ENCODE results near the gene MGAT3. TPM values are rescaled to one million over a fixed set of nuclear protein-coding genes. Genes with fewer than 3 reads are reported as not detected.
A peak's percentile ranks its signal among the peaks of the same experiment; 100 is the strongest.
"Not testable (repeated sequence)": the region's sequence is repeated elsewhere in the genome, so short reads cannot be mapped to it uniquely, and the experiment has no call there.

Gene MGAT3, protein sequence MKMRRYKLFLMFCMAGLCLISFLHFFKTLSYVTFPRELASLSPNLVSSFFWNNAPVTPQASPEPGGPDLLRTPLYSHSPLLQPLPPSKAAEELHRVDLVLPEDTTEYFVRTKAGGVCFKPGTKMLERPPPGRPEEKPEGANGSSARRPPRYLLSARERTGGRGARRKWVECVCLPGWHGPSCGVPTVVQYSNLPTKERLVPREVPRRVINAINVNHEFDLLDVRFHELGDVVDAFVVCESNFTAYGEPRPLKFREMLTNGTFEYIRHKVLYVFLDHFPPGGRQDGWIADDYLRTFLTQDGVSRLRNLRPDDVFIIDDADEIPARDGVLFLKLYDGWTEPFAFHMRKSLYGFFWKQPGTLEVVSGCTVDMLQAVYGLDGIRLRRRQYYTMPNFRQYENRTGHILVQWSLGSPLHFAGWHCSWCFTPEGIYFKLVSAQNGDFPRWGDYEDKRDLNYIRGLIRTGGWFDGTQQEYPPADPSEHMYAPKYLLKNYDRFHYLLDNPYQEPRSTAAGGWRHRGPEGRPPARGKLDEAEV
- polyA plus RNA-seq (ENCODE audit: low read depth in 6 of 6), result 1 to 10 TPM in 2 of 6 donors, under 1 TPM in 3, not detected in 1; 0.11 to 2.8 (median 0.45) TPM

DNA sequence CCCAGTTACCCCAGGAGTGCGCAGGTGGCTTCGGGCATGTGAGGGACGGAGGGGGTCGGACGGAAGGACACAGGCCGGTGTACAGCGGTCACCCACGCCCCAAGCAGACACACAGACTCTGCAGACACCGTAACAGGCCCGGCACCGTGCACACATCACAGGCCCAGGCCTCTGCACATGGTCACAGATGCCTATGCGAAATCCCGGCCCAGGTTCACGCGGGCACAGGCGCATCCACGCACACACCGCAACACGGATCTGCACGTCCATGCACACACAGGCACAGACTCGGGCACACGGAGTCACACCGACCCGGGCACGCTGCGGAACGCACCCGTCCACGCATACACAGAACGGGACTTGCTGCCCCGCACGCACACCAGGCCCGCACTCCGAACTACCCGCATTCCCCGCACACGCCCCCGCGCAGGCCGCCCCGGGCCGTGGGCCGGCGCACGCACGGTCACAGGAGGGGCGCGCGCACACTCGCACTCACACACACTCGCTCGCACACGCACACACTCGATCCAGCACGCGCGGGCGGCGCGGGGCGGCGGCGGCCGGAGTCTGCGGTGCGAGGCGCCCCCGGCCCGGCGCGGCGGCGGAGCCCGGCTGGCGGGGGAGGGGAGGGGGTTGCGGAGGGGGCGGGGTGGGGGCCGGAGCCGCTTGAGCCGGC lies at the start of gene MGAT3:
TSS of gene MGAT3 (plus strand) at position 491 of the 676 bp plus-strand sequence. CDS start 30,336 bp downstream, outside the sequence.
- peak; percentile 14 to 18 for ATAC-seq (ENCODE audit: low read depth in 2 of 2)
- Mint-ChIP-seq H3K27me3 (peaks cover 0 to 34% (median 15%) of the 10 kb centered on the region in 3 donors), H3K36me3 (peaks cover 0 to 10% of the 10 kb centered on the region in 2 donors), H3K27ac (peak within 1 kb of the TSS in 1 of 6 donors; percentile 57), H3K4me1 (peaks cover 32 to 57% (median 43%) of the 10 kb centered on the region in 3 donors), H3K9me3 (no peaks in the 10 kb centered on the region), H3K4me3 (peak within 1 kb of the TSS; percentile 76 to 86 (median 80))
- DNase-seq, result no peak

- ATAC-seq (ENCODE audit: low read depth in 2 of 2), result no peak
- Mint-ChIP-seq H3K4me3 (no peak overlapping the region), H3K9me3 (no peaks in the 10 kb centered on the region), H3K4me1 (peaks cover 21 to 40% (median 27%) of the 10 kb centered on the region in 3 donors), H3K27me3 (no peaks in the 10 kb centered on the region), H3K27ac (no peak overlapping the region), H3K36me3 (no peaks in the 10 kb centered on the region)
- no peak for DNase-seq
These were observed 48.6 kb upstream of the MGAT3 start for GRCh38 chr22:39408173-39408572.

GRCh38 chr22:39408807-39409206 lies 48.0 kb upstream of the MGAT3 start:
- Mint-ChIP-seq H3K27me3 (no peaks in the 10 kb centered on the region), H3K4me1 (peaks cover 18 to 43% (median 27%) of the 10 kb centered on the region in 3 donors), H3K27ac (no peak overlapping the region), H3K36me3 (no peaks in the 10 kb centered on the region), H3K4me3 (no peak overlapping the region), H3K9me3 (no peaks in the 10 kb centered on the region)
- ATAC-seq (ENCODE audit: low read depth in 2 of 2) (no peak), DNase-seq (no peak)

DNA sequence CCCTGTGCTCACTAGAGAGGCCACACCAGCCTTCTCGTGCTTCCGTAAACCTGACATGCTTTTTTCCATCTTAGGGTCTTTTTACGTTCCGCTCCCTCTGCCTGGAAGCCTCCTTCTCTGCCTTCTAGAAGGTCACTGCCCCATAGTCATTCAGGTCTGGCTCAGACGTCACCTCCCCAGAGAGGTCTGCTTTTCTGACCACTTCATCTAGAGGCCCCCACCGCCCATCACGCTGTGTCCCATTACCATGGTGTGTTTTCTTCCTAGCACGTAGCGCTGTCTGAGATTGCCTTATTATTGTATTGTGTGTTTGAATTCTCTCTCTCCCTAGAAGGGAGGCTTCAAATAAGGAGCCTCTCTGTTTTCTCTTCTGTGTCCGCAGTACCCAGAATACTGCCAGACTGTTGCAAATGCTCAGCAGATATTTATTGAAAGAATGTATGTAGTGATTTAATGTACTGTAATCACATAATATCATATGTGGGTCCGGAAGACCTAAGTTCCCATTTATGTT lies 47.2 kb upstream of the MGAT3 start:
- peaks cover 20 to 45% (median 31%) of the 10 kb centered on the region in 3 donors for H3K4me1 Mint-ChIP-seq
- H3K4me3 Mint-ChIP-seq, result no peak overlapping the region
- ATAC-seq (ENCODE audit: low read depth in 2 of 2) (no peak), DNase-seq (no peak)
- no peaks in the 10 kb centered on the region for H3K27me3 Mint-ChIP-seq
- H3K9me3 Mint-ChIP-seq, result no peaks in the 10 kb centered on the region
- H3K36me3 Mint-ChIP-seq, result no peaks in the 10 kb centered on the region
- peak overlapping the region in 2 of 6 donors; percentile 3 to 90 for H3K27ac Mint-ChIP-seq

GRCh38 chr22:39410264-39410663 lies 46.5 kb upstream of the MGAT3 start:
- H3K9me3 Mint-ChIP-seq, result no peaks in the 10 kb centered on the region
- ATAC-seq (ENCODE audit: low read depth in 2 of 2) (no peak), DNase-seq (no peak)
- no peaks in the 10 kb centered on the region for H3K27me3 Mint-ChIP-seq
- H3K27ac Mint-ChIP-seq, result no peak overlapping the region
- no peak overlapping the region for H3K4me3 Mint-ChIP-seq
- H3K36me3 Mint-ChIP-seq, result no peaks in the 10 kb centered on the region
- H3K4me1 Mint-ChIP-seq, result peaks cover 20 to 43% (median 33%) of the 10 kb centered on the region in 3 donors

- DNase-seq; H3K9me3 Mint-ChIP-seq; H3K27me3 Mint-ChIP-seq; ATAC-seq (ENCODE audit: low read depth in 2 of 2); H3K36me3 Mint-ChIP-seq: not testable (repeated sequence)
- peaks cover 23 to 36% (median 33%) of the 10 kb centered on the region in 3 donors for H3K4me1 Mint-ChIP-seq
- H3K27ac Mint-ChIP-seq, result peak overlapping the region in 1 of 6 donors; percentile 49
- peak overlapping the region in 2 of 8 donors; percentile 29 to 54 for H3K4me3 Mint-ChIP-seq
These were observed 44.9 kb upstream of the MGAT3 start for GRCh38 chr22:39411828-39412365.

DNA sequence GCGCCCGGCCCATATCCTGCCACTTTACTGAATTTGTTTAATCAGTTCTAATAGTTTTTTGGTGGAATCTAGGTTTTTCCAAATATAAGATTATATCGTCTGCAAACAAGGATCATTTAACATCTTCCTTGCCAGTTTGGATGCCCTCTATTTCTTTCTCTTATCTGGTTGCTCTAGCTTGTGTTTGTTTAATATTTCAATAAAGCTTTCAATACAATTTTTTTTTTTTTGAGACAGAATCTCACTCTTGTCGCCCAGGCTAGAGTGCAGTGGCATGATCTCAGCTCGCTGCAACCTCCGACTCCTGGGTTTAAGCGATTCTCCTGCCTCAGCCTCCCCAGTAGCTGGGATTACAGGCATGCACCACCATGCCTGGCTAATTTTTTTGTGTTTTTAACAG lies 43.6 kb upstream of the MGAT3 start:
- not testable (repeated sequence) for H3K27ac Mint-ChIP-seq; H3K4me3 Mint-ChIP-seq; H3K36me3 Mint-ChIP-seq; H3K9me3 Mint-ChIP-seq; ATAC-seq (ENCODE audit: low read depth in 2 of 2); DNase-seq; H3K27me3 Mint-ChIP-seq
- H3K4me1 Mint-ChIP-seq, result peaks cover 23 to 36% (median 33%) of the 10 kb centered on the region in 3 donors

DNA sequence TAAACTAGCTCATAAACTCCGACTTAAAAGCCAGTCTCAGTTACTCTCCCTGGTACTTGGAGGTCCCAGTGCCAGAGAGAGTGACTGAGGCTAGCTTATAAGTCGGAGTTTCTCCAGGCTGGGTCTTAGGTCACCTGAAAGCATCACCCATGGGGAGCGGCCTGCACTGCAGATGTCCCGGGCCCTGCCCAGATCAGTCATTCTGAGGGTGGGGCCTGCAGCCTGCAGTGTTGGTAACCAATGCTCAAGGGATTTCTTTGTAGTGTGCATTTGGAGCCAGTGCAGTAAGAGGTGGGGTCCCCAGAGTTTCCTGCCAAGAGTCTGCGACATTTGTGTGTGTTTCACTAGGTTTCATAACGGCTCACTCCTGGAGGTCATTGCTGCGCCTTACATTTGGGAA lies 42.4 kb upstream of the MGAT3 start:
- H3K27ac Mint-ChIP-seq, result no peak overlapping the region
- H3K4me1 Mint-ChIP-seq, result peaks cover 22 to 31% (median 28%) of the 10 kb centered on the region in 3 donors
- peak overlapping the region in 2 of 8 donors; percentile 63 to 76 for H3K4me3 Mint-ChIP-seq
- H3K36me3 Mint-ChIP-seq, result peaks cover 7 to 11% of the 10 kb centered on the region in 2 donors
- ATAC-seq (ENCODE audit: low read depth in 2 of 2) (no peak), DNase-seq (no peak)
- no peaks in the 10 kb centered on the region for H3K27me3 Mint-ChIP-seq
- no peaks in the 10 kb centered on the region for H3K9me3 Mint-ChIP-seq

DNA sequence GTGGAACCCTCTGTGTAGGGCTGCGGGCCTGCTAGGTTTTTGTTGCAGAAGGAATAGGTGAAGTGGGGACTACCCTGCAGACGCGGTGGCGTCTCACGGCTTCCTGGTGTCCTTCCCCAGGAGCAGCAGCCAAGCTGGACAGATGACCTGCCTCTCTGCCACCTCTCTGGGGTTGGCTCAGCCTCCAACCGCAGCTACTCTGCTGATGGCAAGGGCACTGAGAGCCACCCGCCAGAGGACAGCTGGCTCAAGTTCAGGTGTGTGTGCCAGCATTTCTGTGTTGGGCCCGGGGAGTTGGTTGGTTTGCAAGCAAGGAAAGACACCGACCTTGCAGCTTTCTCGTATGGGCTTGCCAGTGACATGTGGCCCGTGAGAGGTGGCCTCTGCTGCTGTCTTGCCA lies 41.9 kb upstream of the MGAT3 start:
- H3K36me3 Mint-ChIP-seq, result peaks cover 10 to 15% of the 10 kb centered on the region in 2 donors
- ATAC-seq (ENCODE audit: low read depth in 2 of 2), result no peak
- no peaks in the 10 kb centered on the region for H3K27me3 Mint-ChIP-seq
- no peak overlapping the region for H3K27ac Mint-ChIP-seq
- H3K9me3 Mint-ChIP-seq, result no peaks in the 10 kb centered on the region
- DNase-seq, result no peak
- H3K4me3 Mint-ChIP-seq, result no peak overlapping the region
- peaks cover 17 to 30% (median 24%) of the 10 kb centered on the region in 3 donors for H3K4me1 Mint-ChIP-seq

DNA sequence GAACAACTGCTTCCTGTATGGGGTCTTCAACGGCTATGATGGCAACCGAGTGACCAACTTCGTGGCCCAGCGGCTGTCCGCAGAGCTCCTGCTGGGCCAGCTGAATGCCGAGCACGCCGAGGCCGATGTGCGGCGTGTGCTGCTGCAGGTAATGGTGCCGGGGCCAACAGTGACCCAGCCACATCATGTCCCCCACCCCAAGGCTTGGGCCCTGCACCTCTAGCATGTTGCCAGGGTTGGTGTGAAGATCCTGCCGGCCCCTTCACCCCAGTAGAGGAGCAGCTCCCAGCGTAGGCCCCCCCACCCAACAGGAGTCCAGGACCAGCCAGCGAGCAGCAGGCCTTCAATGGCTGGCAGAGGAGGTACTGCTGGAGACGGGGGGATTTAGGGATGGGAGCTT lies 41.3 kb upstream of the MGAT3 start:
- H3K27ac Mint-ChIP-seq, result no peak overlapping the region
- peaks cover 10 to 15% of the 10 kb centered on the region in 2 donors for H3K36me3 Mint-ChIP-seq
- H3K4me1 Mint-ChIP-seq, result peaks cover 17 to 30% (median 24%) of the 10 kb centered on the region in 3 donors
- no peaks in the 10 kb centered on the region for H3K27me3 Mint-ChIP-seq
- ATAC-seq (ENCODE audit: low read depth in 2 of 2), result no peak
- DNase-seq, result no peak
- no peak overlapping the region for H3K4me3 Mint-ChIP-seq
- no peaks in the 10 kb centered on the region for H3K9me3 Mint-ChIP-seq

- DNase-seq (no peak), ATAC-seq (ENCODE audit: low read depth in 2 of 2) (no peak)
- H3K9me3 Mint-ChIP-seq, result no peaks in the 10 kb centered on the region
- no peak overlapping the region for H3K27ac Mint-ChIP-seq
- H3K27me3 Mint-ChIP-seq, result no peaks in the 10 kb centered on the region
- peaks cover 15 to 23% of the 10 kb centered on the region in 2 donors for H3K36me3 Mint-ChIP-seq
- H3K4me3 Mint-ChIP-seq, result no peak overlapping the region
- H3K4me1 Mint-ChIP-seq, result peaks cover 17 to 30% (median 24%) of the 10 kb centered on the region in 3 donors
These were observed 40.5 kb upstream of the MGAT3 start for GRCh38 chr22:39416319-39416718.

DNA sequence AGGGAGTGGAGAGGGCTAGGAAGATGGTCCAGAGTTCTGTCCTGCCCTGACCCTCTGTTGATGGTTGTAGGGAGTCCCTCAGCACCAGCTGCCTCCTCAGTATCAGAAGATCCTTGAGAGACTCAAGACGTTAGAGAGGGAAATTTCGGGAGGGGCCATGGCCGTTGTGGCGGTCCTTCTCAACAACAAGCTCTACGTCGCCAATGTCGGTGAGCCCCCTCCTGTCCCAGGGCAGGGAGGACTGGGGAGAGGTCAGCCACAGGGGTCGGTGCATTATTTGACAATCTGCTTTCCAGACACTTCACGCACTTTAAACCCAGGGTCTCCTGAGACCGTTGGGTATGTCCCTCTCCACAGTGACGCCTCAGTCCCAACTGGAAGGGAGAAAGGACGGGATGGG lies 39.2 kb upstream of the MGAT3 start:
- H3K9me3 Mint-ChIP-seq, result no peaks in the 10 kb centered on the region
- H3K4me3 Mint-ChIP-seq, result no peak overlapping the region
- H3K36me3 Mint-ChIP-seq, result peaks cover 22 to 30% of the 10 kb centered on the region in 2 donors
- no peaks in the 10 kb centered on the region for H3K27me3 Mint-ChIP-seq
- ATAC-seq (ENCODE audit: low read depth in 2 of 2) (no peak), DNase-seq (no peak)
- peaks cover 8 to 19% (median 14%) of the 10 kb centered on the region in 3 donors for H3K4me1 Mint-ChIP-seq
- H3K27ac Mint-ChIP-seq, result no peak overlapping the region

- no peak for ATAC-seq (ENCODE audit: low read depth in 2 of 2)
- Mint-ChIP-seq H3K4me1 (peaks cover 8 to 10% (median 10%) of the 10 kb centered on the region in 3 donors), H3K36me3 (peaks cover 22 to 30% of the 10 kb centered on the region in 2 donors)
These were observed 38.1 kb upstream of the MGAT3 start for GRCh38 chr22:39418696-39419095.

More at GRCh38 chr22:39418696-39419095, 38.1 kb upstream of the MGAT3 start:
- Mint-ChIP-seq H3K4me3 (no peak overlapping the region), H3K27me3 (no peaks in the 10 kb centered on the region), H3K27ac (no peak overlapping the region), H3K9me3 (no peaks in the 10 kb centered on the region)
- no peak for DNase-seq

All from naive B cell (primary cell).